HepG2 (cell line): ENCODE measurements around the gene KRTAP9-4. TPM values are rescaled to one million over a fixed set of nuclear protein-coding genes. Genes with fewer than 3 reads are reported as not detected.
"Not testable (repeated sequence)": the region's sequence is repeated elsewhere in the genome, so short reads cannot be mapped to it uniquely, and the experiment has no call there.

Experiments used
- ATAC-seq: fragments of 200-7000 bp; cut with Tn5 transposase; 3 replicates; pipeline ENCODE4 v1.9.1; 2020; ENCODE audit warnings: mild to moderate bottlenecking, moderate library complexity
- BruUV-seq: library from RNA; stranded (reverse); fragments of 400-500 nt; replicated peaks from 2 replicates; lab custom pipeline; 2021; lab: Mats Ljungman, UMichigan
- CTCF ChIA-PET: fragments of 300-600 bp; formaldehyde crosslinking; extraction: SDS; loops from one replicate; lab custom pipeline; 2021; ENCODE audit warnings: low total read pairs, inconsistent platforms, low intra/inter-chr PET ratio; lab: Yijun Ruan, JAX
- POLR2A ChIA-PET: fragments of 350-600 bp; sonication (Branson Sonifier 250); formaldehyde crosslinking; loops from one replicate; lab custom pipeline; 2020; ENCODE audit warnings: antibody characterized with exemption, inconsistent platforms; lab: Yijun Ruan, JAX
- DNase-seq: peaks from one replicate; pipeline ENCODE4 v3.0.0-alpha.2; 2015; ENCODE audit warnings: low spot score
- FAIRE-seq: peaks from 3 replicates; lab custom pipeline; 2011; peaks lifted over from hg19 to GRCh38; lab: Jason Lieb, UNC
- H2AFZ ChIP-seq: one replicate; pipeline ENCODE4 v1.6.1; 2011; ENCODE audit warnings: low read length, inconsistent platforms
- H3K27ac ChIP-seq: fragments of 300-600 bp; 3 replicates; pipeline ENCODE4 v1.8.0; 2011; ENCODE audit warnings: mixed run types, mild to moderate bottlenecking, mixed read lengths, low read length, inconsistent platforms; ENCODE audit not compliant: insufficient read depth; ENCODE audit errors: extremely low read length
- H3K27me3 ChIP-seq, 2 experiments: fragments of 200-600 bp in 1 of 2; 2 replicates in 1 of 2; 3 replicates in 1 of 2; pipeline versions ENCODE4 v1.6.0 to v1.8.0; 2011; ENCODE audit warnings: low read length in 2 of 2, mild to moderate bottlenecking in 2 of 2, moderate library complexity in 2 of 2, inconsistent platforms in 1 of 2; ENCODE audit not compliant: insufficient read depth in 2 of 2, control insufficient read depth in 1 of 2
- H3K36me3 ChIP-seq, 2 experiments: fragments of 200-600 bp in 1 of 2; replicated peaks in 1 of 2; 2 replicates in 1 of 2; 3 replicates in 1 of 2; pipeline versions ENCODE4 v1.5.1 to v1.8.0; 2011; ENCODE audit warnings: low read length in 2 of 2, inconsistent platforms in 1 of 2; ENCODE audit not compliant: insufficient read depth in 2 of 2, control insufficient read depth in 1 of 2
- H3K4me1 ChIP-seq: 2 replicates; pipeline ENCODE4 v1.5.1; 2012; ENCODE audit warnings: low read length, inconsistent platforms; ENCODE audit not compliant: insufficient read depth
- H3K4me2 ChIP-seq: 2 replicates; pipeline ENCODE4 v1.6.0; 2011; ENCODE audit warnings: low read depth, low read length, inconsistent platforms
- H3K4me3 ChIP-seq, 3 experiments: fragments of 200-600 bp in 1 of 3; sonication (generic), shearing (Covaris generic) in 1 of 3; replicated peaks in 1 of 3; 2 replicates each; pipeline ENCODE4 v1.5.1; 2011 to 2016; ENCODE audit warnings: low read length in 3 of 3, inconsistent platforms in 2 of 3, low read depth in 2 of 3, mild to moderate bottlenecking in 2 of 3, control low read depth in 1 of 3, mixed read lengths in 1 of 3; ENCODE audit not compliant: insufficient read depth in 1 of 3
- H3K79me2 ChIP-seq: one replicate; pipeline ENCODE4 v1.6.1; 2011; ENCODE audit warnings: low read length, inconsistent platforms; ENCODE audit not compliant: insufficient read depth
- H3K9ac ChIP-seq: 2 replicates; pipeline ENCODE4 v1.6.0; 2011; ENCODE audit warnings: mild to moderate bottlenecking, low read depth, low read length, inconsistent platforms; ENCODE audit not compliant: insufficient read depth
- H3K9me3 ChIP-seq: 2 replicates; pipeline ENCODE4 v1.5.1; 2012; ENCODE audit warnings: mild to moderate bottlenecking, low read length
- H4K20me1 ChIP-seq: 2 replicates; pipeline ENCODE4 v1.6.0; 2011; ENCODE audit warnings: inconsistent platforms, mild to moderate bottlenecking, low read length, moderate library complexity; ENCODE audit not compliant: insufficient read depth
- CC2D1A ChIP-seq: sonication (generic); formaldehyde crosslinking; IDR thresholded peaks from 2 replicates; pipeline ENCODE4 v1.8.1; 2023; ENCODE audit warnings: mild to moderate bottlenecking, missing genetic modification reagents
- MIER2 ChIP-seq: IDR thresholded peaks from 2 replicates; pipeline ENCODE4 v1.6.1; 2016; ENCODE audit warnings: missing biosample characterization, missing genetic modification reagents
- THYN1 ChIP-seq: sonication (generic); formaldehyde crosslinking; IDR thresholded peaks from 2 replicates; pipeline ENCODE4 v1.8.1; 2023; ENCODE audit warnings: low read depth, mild to moderate bottlenecking, moderate library complexity, missing genetic modification reagents, borderline replicate concordance
- ZFP41 ChIP-seq: sonication (generic); formaldehyde crosslinking; IDR thresholded peaks from 2 replicates; pipeline ENCODE4 v1.4.0; 2020; ENCODE audit warnings: mild to moderate bottlenecking, missing genetic modification reagents, borderline replicate concordance
- ZNF317 ChIP-seq: sonication (generic); formaldehyde crosslinking; IDR thresholded peaks from 2 replicates; pipeline ENCODE4 v1.5.0; 2020; ENCODE audit warnings: mild to moderate bottlenecking, missing genetic modification reagents
- ZNF543 ChIP-seq: sonication (generic); formaldehyde crosslinking; IDR thresholded peaks from 2 replicates; pipeline ENCODE4 v1.4.0; 2020; ENCODE audit warnings: mild to moderate bottlenecking, missing genetic modification reagents
- ZNF770 ChIP-seq: sonication (generic); formaldehyde crosslinking; IDR thresholded peaks from 2 replicates; pipeline ENCODE4 v1.5.0; 2020; ENCODE audit warnings: mild to moderate bottlenecking, missing genetic modification reagents
- WGBS: methylation state at CpG from one replicate; pipeline ENCODE4 v1.1.6; 2017; ENCODE audit warnings: low lambda C conversion rate; 5-methylcytosine and 5-hydroxymethylcytosine counted together
- in situ Hi-C: cut with HindIII; loops from 2 replicates; pipeline ENCODE4 v1.10.0; 2017; ENCODE audit warnings: low pct_unique_long_range_greater_than_20kb; ENCODE audit not compliant: extremely low pct_ligation_motif_present
- intact Hi-C: fragments of 100-400 bp; cut with micrococcal nuclease; formaldehyde crosslinking; loops from one replicate; pipeline ENCODE4 v1.10.0; 2022; ENCODE audit not compliant: unreplicated experiment
- polyA plus RNA-seq, 8 experiments: library from polyadenylated mRNA; depleted of rRNA in 3 of 8; stranded (reverse) in 7 of 8; unstranded in 1 of 8; fragments of >200 nt; fragmentation: Illumina TruSeq in 4 of 8; extraction: Trizol in 4 of 8; gene quantifications; 2 replicates each; pipeline versions ENCODE4 v1.2.1 to v1.2.3, GENCODE V29; 2011 to 2016; ENCODE audit warnings: low read depth in 4 of 8, missing spikeins in 1 of 8, mixed read lengths in 1 of 8; ENCODE audit not compliant: insufficient read depth in 1 of 8
- total RNA-seq, 5 experiments: library from RNA; depleted of rRNA; stranded (reverse); fragments of >200 nt; fragmentation: Illumina TruSeq; extraction: Trizol; gene quantifications; 2 replicates each; pipeline ENCODE4 v1.2.3, GENCODE V29; 2016; ENCODE audit warnings: low read depth in 1 of 5

Gene KRTAP9-4
- total and polyA plus RNA-seq, 2 of the 13 experiments (the other 11 are each of a cell fraction or from before 2014, with no cell fraction given): not detected

- H4K20me1 ChIP-seq: no peaks in the 10 kb centered on the region
- in situ Hi-C loops: no loop called here
- no peaks in the 10 kb centered on the region for H3K4me1 ChIP-seq
- no peaks in the 10 kb centered on the region for H3K79me2 ChIP-seq
- no peak for ATAC-seq
- TF ChIP-seq ZNF770 (CRISPR knock-in tag) (no peak), THYN1 (CRISPR knock-in tag) (no peak), CC2D1A (CRISPR knock-in tag) (no peak), ZNF543 (CRISPR knock-in tag) (no peak), ZFP41 (no peak), ZNF317 (CRISPR knock-in tag) (no peak), MIER2 (CRISPR knock-in tag) (no peak)
- TF ChIP-seq, all 625 proteins: peak for 0
- BruUV-seq: no TSS peak
- DNase-seq: no peak
- WGBS: 33% methylated on average over 6 of the region's 6 CpGs
- no peak for FAIRE-seq
- H3K4me3 ChIP-seq: no peak overlapping the region
- no peak overlapping the region for H3K9ac ChIP-seq
- ChIA-PET CTCF (no interaction called here), POLR2A (no interaction called here)
- no peak overlapping the region for H3K27ac ChIP-seq
- no peak overlapping the region for H2AFZ ChIP-seq
- H3K4me2 ChIP-seq: no peak overlapping the region
- no peaks in the 10 kb centered on the region for H3K9me3 ChIP-seq
- intact Hi-C loops: no loop called here
- H3K27me3 ChIP-seq: no peaks in the 10 kb centered on the region; a peak in 3 of 5 replicates
- H3K36me3 ChIP-seq: no peaks in the 10 kb centered on the region
Observed at GRCh38 chr17:41226051-41226450, 23.4 kb upstream of the KRTAP9-4 start.

GRCh38 chr17:41226598-41227095 lies 22.8 kb upstream of the KRTAP9-4 start, which contains the start of gene KRTAP9-2:
TSS of gene KRTAP9-2 (plus strand) at chr17:41226648. CDS start at chr17:41226655, 7 bp downstream.
- H3K9ac ChIP-seq, DNase-seq, ATAC-seq, H3K36me3 ChIP-seq, POLR2A ChIA-PET, H3K9me3 ChIP-seq, intact Hi-C loops, H3K27ac ChIP-seq, in situ Hi-C loops, H2AFZ ChIP-seq, H3K4me3 ChIP-seq, H4K20me1 ChIP-seq, BruUV-seq, H3K79me2 ChIP-seq, H3K4me2 ChIP-seq, CTCF ChIA-PET, FAIRE-seq, H3K4me1 ChIP-seq, H3K27me3 ChIP-seq: not testable (repeated sequence)
- 6% methylated on average over 3 of the region's 4 CpGs for WGBS
